HepG2 (cell line): ENCODE results near the gene SLC44A4. TPM values are rescaled to one million over a fixed set of nuclear protein-coding genes. Genes with fewer than 3 reads are reported as not detected.

Source experiments
- AGO1 ChIP-seq: fragments of 200-400 bp; formaldehyde crosslinking; IDR thresholded peaks from 2 replicates; pipeline ENCODE4 v1.6.1; 2017; ENCODE audit warnings: mild to moderate bottlenecking, low read depth, low read length, moderate library complexity; ENCODE audit not compliant: poor library complexity, severe bottlenecking
- CBX5 ChIP-seq: sonication (generic); formaldehyde crosslinking; IDR thresholded peaks from 2 replicates; pipeline ENCODE4 v1.4.0; 2020; ENCODE audit warnings: missing genetic modification reagents, borderline replicate concordance
- EP300 ChIP-seq, 3 experiments: sonication (generic) in 1 of 3; formaldehyde crosslinking in 1 of 3; IDR thresholded peaks; 2 replicates each; pipeline versions ENCODE4 v1.5.1 to v1.6.1; 2011 to 2020; ENCODE audit warnings: low read depth in 2 of 3, low read length in 2 of 3, borderline replicate concordance in 1 of 3, improper control_type of control experiment in 1 of 3, mild to moderate bottlenecking in 1 of 3, missing genetic modification reagents in 1 of 3, moderate library complexity in 1 of 3
- HNF4G ChIP-seq, 2 experiments: sonication (generic) in 1 of 2; formaldehyde crosslinking in 1 of 2; IDR thresholded peaks; 2 replicates each; pipeline versions ENCODE4 v1.4.0 to v1.6.1; 2011 to 2020; ENCODE audit warnings: borderline replicate concordance in 2 of 2, low read depth in 2 of 2, mild to moderate bottlenecking in 2 of 2, low read length in 1 of 2, missing genetic modification reagents in 1 of 2, moderate library complexity in 1 of 2
- KIAA2018 ChIP-seq: sonication (generic); formaldehyde crosslinking; IDR thresholded peaks from 2 replicates; pipeline ENCODE4 v1.5.0; 2020; ENCODE audit warnings: mild to moderate bottlenecking, missing genetic modification reagents, borderline replicate concordance
- NCOR1 ChIP-seq: fragments of 200-600 bp; sonication (generic); IDR thresholded peaks from 2 replicates; pipeline ENCODE4 v1.7.0; 2017; ENCODE audit warnings: antibody characterized with exemption, low read length, borderline replicate concordance
- PAXIP1 ChIP-seq: sonication (generic); formaldehyde crosslinking; conservative IDR thresholded peaks from 2 replicates; pipeline ENCODE4 v1.4.0; 2020; ENCODE audit warnings: mild to moderate bottlenecking, missing genetic modification reagents, moderate library complexity
- RXRB ChIP-seq: IDR thresholded peaks from 2 replicates; pipeline ENCODE4 v1.6.1; 2016; ENCODE audit warnings: borderline replicate concordance, missing genetic modification reagents, missing compliant biosample characterization
- ZBTB3 ChIP-seq: sonication (generic); formaldehyde crosslinking; IDR thresholded peaks from 2 replicates; pipeline ENCODE4 v1.4.0; 2020; ENCODE audit warnings: low read depth, mild to moderate bottlenecking, moderate library complexity, missing genetic modification reagents, borderline replicate concordance
- ZBTB7B ChIP-seq: sonication (generic); formaldehyde crosslinking; IDR thresholded peaks from 2 replicates; pipeline ENCODE4 v1.4.0; 2020; ENCODE audit warnings: missing genetic modification reagents
- ZNF234 ChIP-seq: sonication (generic); formaldehyde crosslinking; conservative IDR thresholded peaks from 2 replicates; pipeline ENCODE4 v1.5.1; 2020; ENCODE audit warnings: mild to moderate bottlenecking, missing genetic modification reagents
- ZNF264 ChIP-seq: sonication (generic); formaldehyde crosslinking; IDR thresholded peaks from 2 replicates; pipeline ENCODE4 v1.4.0; 2020; ENCODE audit warnings: missing genetic modification reagents
- ZNF292 ChIP-seq: sonication (generic); formaldehyde crosslinking; IDR thresholded peaks from 2 replicates; pipeline ENCODE4 v1.8.1; 2022; ENCODE audit warnings: mild to moderate bottlenecking, low read depth, missing genetic modification reagents, borderline replicate concordance
- ZNF431 ChIP-seq: sonication (generic); formaldehyde crosslinking; IDR thresholded peaks from 2 replicates; pipeline ENCODE4 v1.9.0; 2022; ENCODE audit warnings: missing genetic modification reagents, low read depth, mild to moderate bottlenecking, borderline replicate concordance
- ZSCAN31 ChIP-seq: sonication (generic); formaldehyde crosslinking; IDR thresholded peaks from 2 replicates; pipeline ENCODE4 v1.5.0; 2020; ENCODE audit warnings: low read depth, mild to moderate bottlenecking, missing genetic modification reagents
- polyA plus RNA-seq, 8 experiments: library from polyadenylated mRNA; depleted of rRNA in 3 of 8; stranded (reverse) in 7 of 8; unstranded in 1 of 8; fragments of >200 nt; fragmentation: Illumina TruSeq in 4 of 8; extraction: Trizol in 4 of 8; gene quantifications; 2 replicates each; pipeline versions ENCODE4 v1.2.1 to v1.2.3, GENCODE V29; 2011 to 2016; ENCODE audit warnings: low read depth in 4 of 8, missing spikeins in 1 of 8, mixed read lengths in 1 of 8; ENCODE audit not compliant: insufficient read depth in 1 of 8
- total RNA-seq, 5 experiments: library from RNA; depleted of rRNA; stranded (reverse); fragments of >200 nt; fragmentation: Illumina TruSeq; extraction: Trizol; gene quantifications; 2 replicates each; pipeline ENCODE4 v1.2.3, GENCODE V29; 2016; ENCODE audit warnings: low read depth in 1 of 5

SLC44A4 gene
- total and polyA plus RNA-seq, 2 of the 13 experiments (the other 11 are each of a cell fraction or from before 2014, with no cell fraction given), result 3.5 to 5.9 TPM

DNA sequence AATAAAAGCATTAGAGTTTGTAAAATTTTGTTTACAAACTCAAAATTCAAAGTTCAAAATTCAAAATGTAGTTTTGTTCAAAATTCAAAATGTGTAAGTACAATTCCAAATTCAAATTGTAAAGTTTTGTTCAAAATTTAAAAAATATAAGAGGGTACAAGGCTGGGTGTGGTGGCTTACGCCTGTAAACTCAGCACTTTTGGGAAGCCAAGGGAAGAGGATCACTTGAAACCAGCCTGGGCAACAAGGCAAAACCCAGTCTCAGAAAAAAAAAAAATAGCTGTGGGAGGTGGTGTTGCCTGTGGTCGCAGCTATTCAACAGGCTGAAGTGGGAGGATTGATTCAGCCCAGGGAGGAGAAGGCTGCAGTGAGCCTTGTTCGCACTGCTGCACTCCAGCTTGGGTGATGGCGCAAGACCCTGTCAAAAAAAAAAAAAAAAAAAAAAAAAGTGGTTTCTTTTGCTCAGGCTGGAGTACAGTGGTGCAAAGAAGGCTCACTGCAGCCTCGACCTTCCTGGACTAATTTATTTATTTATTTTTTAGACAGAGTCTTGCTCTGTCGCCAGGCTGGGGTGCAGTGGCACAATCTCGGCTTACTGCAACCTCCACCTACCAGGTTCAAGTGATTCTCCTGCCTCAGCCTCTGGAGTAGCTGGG lies 28.5 kb upstream of the SLC44A4 start (continued):
- TF ChIP-seq PAXIP1 (CRISPR knock-in tag) (peak; percentile 22; the same call in 1 of the 2 replicates), EP300 (IDR thresholded peaks at IDR 0.05; ENCODE audit: low read depth in 2 of 2, low read length in 2 of 2) (peak in 1 of 2 experiments; percentile 31; a peak in 1 of 4 replicates), EP300 (CRISPR knock-in tag; IDR thresholded peaks at IDR 0.05; ENCODE audit: borderline replicate concordance) (no peak), KIAA2018 (CRISPR knock-in tag) (no peak), ZNF431 (CRISPR knock-in tag) (no peak), ZNF264 (CRISPR knock-in tag) (peak; percentile 44; the same call in 1 of the 2 replicates), NCOR1 (peak; percentile 43; the same call in 1 of the 2 replicates), AGO1 (no peak), RXRB (peak; percentile 31; the same call in 1 of the 2 replicates), ZBTB3 (CRISPR knock-in tag) (peak; percentile 74; the same call in 1 of the 2 replicates), HNF4G (IDR thresholded peaks at IDR 0.05; ENCODE audit: borderline replicate concordance, low read depth, low read length) (peak; percentile 31; the same call in 1 of the 2 replicates), HNF4G (CRISPR knock-in tag; IDR thresholded peaks at IDR 0.05; ENCODE audit: borderline replicate concordance, low read depth) (no peak), ZBTB7B (CRISPR knock-in tag) (0 out of 2 replicates have a peak, but pooled peaks have one; percentile 54), ZNF292 (CRISPR knock-in tag) (peak; percentile 45; the same call in 1 of the 2 replicates), ZNF234 (CRISPR knock-in tag) (no peak), CBX5 (CRISPR knock-in tag) (0 out of 2 replicates have a peak, but pooled peaks have one; percentile 25), ZSCAN31 (CRISPR knock-in tag) (0 out of 2 replicates have a peak, but pooled peaks have one; percentile 40)
